HCT116 (cell line): ENCODE data around the gene GNMT. TPM values are rescaled to one million over a fixed set of nuclear protein-coding genes. Genes with fewer than 3 reads are reported as not detected.

ENCODE experiments used
- ATAC-seq: fragments of 200-7000 bp; cut with Tn5 transposase; 2 replicates; pipeline ENCODE4 v1.9.1; 2020; ENCODE audit warnings: mild to moderate bottlenecking, moderate library complexity
- BruUV-seq: library from RNA; stranded (reverse); fragments of 400-500 nt; replicated peaks from 2 replicates; lab custom pipeline; 2021; lab: Mats Ljungman, UMichigan
- CTCF ChIA-PET: fragments of 300-600 bp; sonication (Branson Sonifier 250); formaldehyde crosslinking; loops from one replicate; lab custom pipeline; 2021; ENCODE audit warnings: antibody characterized with exemption; lab: Charles Lee
- POLR2A ChIA-PET: fragments of 300-600, 350-600 bp; sonication (Branson Sonifier 250); formaldehyde crosslinking; loops from one replicate; lab custom pipeline; 2021; ENCODE audit warnings: antibody characterized with exemption; lab: Charles Lee
- RAD21 ChIA-PET, 2 experiments: fragments of 300-600 bp; sonication (Branson Sonifier 250); formaldehyde crosslinking; loops; one replicate each; lab custom pipeline; 2023; ENCODE audit warnings: low total read pairs in 2 of 2; ENCODE audit not compliant: uncharacterized antibody in 2 of 2, unreplicated experiment in 2 of 2, low non-redundant PET in 1 of 2; lab: Charles Lee
- DNase-seq: peaks from one replicate; pipeline ENCODE4 v3.0.0-alpha.2; 2010; ENCODE audit warnings: low read depth, low spot score
- H2AFZ ChIP-seq: fragments of 200-600 bp; shearing (Covaris generic), sonication (generic); 2 replicates; pipeline ENCODE4 v1.6.1; 2017; ENCODE audit warnings: low read depth, mixed run types, mixed read lengths, antibody characterized with exemption, low read length; ENCODE audit not compliant: poor library complexity, severe bottlenecking
- H3K27ac ChIP-seq: 2 replicates; pipeline ENCODE4 v1.5.1; 2012; ENCODE audit warnings: low read depth, low read length
- H3K27me3 ChIP-seq: fragments of 200-600 bp; sonication (generic); 2 replicates; pipeline ENCODE4 v1.6.1; 2016; ENCODE audit warnings: mixed run types, low read length, mixed read lengths; ENCODE audit not compliant: insufficient read depth
- H3K36me3 ChIP-seq, 2 experiments: fragments of 200-500 bp in 1 of 2; fragments of 200-600 bp in 1 of 2; sonication (Bioruptor generic) in 1 of 2; sonication (generic) in 1 of 2; 2 replicates each; pipeline versions ENCODE4 v1.5.1 to v1.6.1; 2014 to 2016; ENCODE audit warnings: low read length in 2 of 2, inconsistent platforms in 1 of 2, mixed read lengths in 1 of 2, mixed run types in 1 of 2; ENCODE audit not compliant: insufficient read depth in 2 of 2, control insufficient read depth in 1 of 2
- H3K4me1 ChIP-seq, 2 experiments: fragments of 200-600 bp in 1 of 2; sonication (generic) in 1 of 2; 2 replicates each; pipeline versions ENCODE4 v1.5.1 to v1.6.1; 2012 to 2017; ENCODE audit warnings: low read length in 2 of 2, inconsistent platforms in 1 of 2, mild to moderate bottlenecking in 1 of 2, mixed read lengths in 1 of 2, mixed run types in 1 of 2, moderate library complexity in 1 of 2; ENCODE audit not compliant: insufficient read depth in 2 of 2, control insufficient read depth in 1 of 2
- H3K4me2 ChIP-seq: fragments of 200-600 bp; sonication (generic); 2 replicates; pipeline ENCODE4 v1.6.1; 2017; ENCODE audit warnings: mixed run types, low read length, mixed read lengths
- H3K4me3 ChIP-seq, 2 experiments: fragments of 200-600 bp in 1 of 2; sonication (generic) in 1 of 2; replicated peaks in 1 of 2; 2 replicates each; pipeline ENCODE4 v1.5.1; 2011 to 2016; ENCODE audit warnings: low read length in 2 of 2, control low read depth in 1 of 2, low read depth in 1 of 2, mild to moderate bottlenecking in 1 of 2, mixed read lengths in 1 of 2, mixed run types in 1 of 2
- H3K79me2 ChIP-seq: fragments of 200-600 bp; sonication (generic); 2 replicates; pipeline ENCODE4 v1.6.1; 2017; ENCODE audit warnings: mild to moderate bottlenecking, mixed run types, low read length, moderate library complexity, mixed read lengths; ENCODE audit not compliant: insufficient read depth
- H3K9ac ChIP-seq: fragments of 200-600 bp; sonication (generic); 2 replicates; pipeline ENCODE4 v1.6.1; 2016; ENCODE audit warnings: low read length, mixed read lengths
- H3K9me2 ChIP-seq: fragments of 200-600 bp; sonication (generic), shearing (Covaris generic); 2 replicates; pipeline ENCODE4 v1.6.1; 2017; ENCODE audit warnings: mixed run types, mild to moderate bottlenecking, moderate library complexity; ENCODE audit not compliant: insufficient read depth
- H3K9me3 ChIP-seq, 2 experiments: fragments of 200-500 bp in 1 of 2; fragments of 200-600 bp in 1 of 2; sonication (Bioruptor generic) in 1 of 2; sonication (generic) in 1 of 2; 2 replicates each; pipeline ENCODE4 v1.6.1; 2014 to 2017; ENCODE audit warnings: low read length in 2 of 2, mixed read lengths in 2 of 2, inconsistent platforms in 1 of 2, low read depth in 1 of 2, mild to moderate bottlenecking in 1 of 2, mixed run types in 1 of 2, moderate library complexity in 1 of 2; ENCODE audit not compliant: control insufficient read depth in 1 of 2, insufficient read depth in 1 of 2
- H4K20me1 ChIP-seq: fragments of 200-600 bp; sonication (generic), shearing (Covaris generic); 2 replicates; pipeline ENCODE4 v1.6.1; 2017; ENCODE audit warnings: mixed run types, mild to moderate bottlenecking, moderate library complexity; ENCODE audit not compliant: insufficient read depth
- POLR2AphosphoS5 ChIP-seq: IDR thresholded peaks from 2 replicates; pipeline ENCODE4 v1.6.1; 2011; ENCODE audit warnings: mild to moderate bottlenecking, low read depth, low read length, moderate library complexity
- SP1 ChIP-seq: IDR thresholded peaks from 2 replicates; pipeline ENCODE4 v1.6.1; 2012; ENCODE audit warnings: low read depth
- intact Hi-C: fragments of 100-400 bp; cut with micrococcal nuclease; formaldehyde crosslinking; loops from 2 replicates; pipeline ENCODE4 v1.10.0; 2022
- total RNA-seq: library from RNA; stranded (reverse); gene quantifications from one replicate; pipeline ENCODE4 v1.2.1, GENCODE V29; 2021; ENCODE audit not compliant: unreplicated experiment

GNMT gene
- total RNA-seq, 1 experiment from 2014 or later: 0.57 TPM

- Histone ChIP-seq H3K4me2 (peak overlapping the region; percentile 79), H3K27me3 (no peaks in the 10 kb centered on the region), H4K20me1 (no peaks in the 10 kb centered on the region), H3K36me3 (peaks cover 29 to 35% of the 10 kb centered on the region in 2 experiments), H3K4me3 (peak overlapping the region; percentile 91 to 99), H2AFZ (peak overlapping the region; percentile 64), H3K9ac (peak overlapping the region; percentile 84), H3K9me2 (no peaks in the 10 kb centered on the region), H3K79me2 (peaks cover 46% of the 10 kb centered on the region), H3K9me3 (no peaks in the 10 kb centered on the region), H3K4me1 (peaks cover 7 to 20% of the 10 kb centered on the region in 2 experiments; a peak in 2 of 4 replicates), H3K27ac (peak overlapping the region; percentile 52)
- ChIA-PET CTCF (interaction anchor here (2.0 kb wide), 1 partner anchor 29 kb away, joined by 5 read pairs; the partner anchor contains the start of gene PPP2R5D), RAD21 (interaction anchor here in 1 of 2 experiments (0.9 kb wide), 1 partner anchor 9 kb away, joined by 3 read pairs; no protein-coding TSS in a partner anchor), POLR2A (interaction anchor here (0.8 to 2.0 kb wide), 8 partner anchors 11 to 131 kb away, joined by 3 to 14 read pairs (median 6); partner anchors contain the start of genes CUL7, KLC4, MRPL2 and PPP2R5D)
- intact Hi-C loops: loop anchor here (5.0 kb wide), 2 partner anchors 44 to 256 kb away; partner anchors contain the start of genes KLC4 and MRPL2
- no TSS peak for BruUV-seq
- DNase-seq: no peak
- no peak for TF ChIP-seq SP1
- peak; percentile 15; the same call in 1 of the 2 replicates for TF ChIP-seq POLR2AphosphoS5
- peak; percentile 29 for ATAC-seq
Observed at GRCh38 chr6:43013097-43013842, 52.7 kb downstream of the GNMT start.

Other genes starting within 250 kb of the GNMT start
- not detected for gene PRPH2, start 238.2 kb upstream of the GNMT start, total RNA-seq
- gene TBCC, start 214.7 kb upstream of the GNMT start, total RNA-seq: 17.1 TPM
- 14.9 TPM for gene BICRAL, start 178.7 kb upstream of the GNMT start, total RNA-seq
- gene RPL7L1, start 81.1 kb upstream of the GNMT start, total RNA-seq: 125 TPM
- gene PTCRA, start 44.7 kb upstream of the GNMT start, total RNA-seq: not detected
- gene CNPY3, start 31.3 kb upstream of the GNMT start, total RNA-seq: 49.1 TPM
- 21.4 TPM for gene PEX6, start 18.4 kb downstream of the GNMT start, total RNA-seq
- 49.6 TPM for gene PPP2R5D, start 23.8 kb downstream of the GNMT start, total RNA-seq
- 64.8 TPM for gene MEA1, start 53.2 kb downstream of the GNMT start, total RNA-seq
- 67.2 TPM for gene KLHDC3, start 53.5 kb downstream of the GNMT start, total RNA-seq
- gene RRP36, start 60.9 kb downstream of the GNMT start, total RNA-seq: 63.4 TPM
- gene CUL7, start 93.1 kb downstream of the GNMT start, total RNA-seq: 34.1 TPM
- 123 TPM for gene MRPL2, start 98.7 kb downstream of the GNMT start, total RNA-seq
- 16.2 TPM for gene KLC4, start 98.9 kb downstream of the GNMT start, total RNA-seq
- gene PTK7, start 115.6 kb downstream of the GNMT start, total RNA-seq: 105 TPM
- 28.1 TPM for gene SRF, start 210.5 kb downstream of the GNMT start, total RNA-seq
- gene CUL9, start 221.4 kb downstream of the GNMT start, total RNA-seq: 36.5 TPM